PC-3 (cell line): ENCODE measurements around the gene SEC14L6.

Experiments
- EZH2 ChIP-seq: fragments of 300-600 bp; sonication (generic); IDR thresholded peaks from one replicate; pipeline ENCODE4 v1.6.1; 2017; ENCODE audit warnings: antibody characterized with exemption, mild to moderate bottlenecking, low read length; ENCODE audit not compliant: unreplicated experiment
- EZH2phosphoT487 ChIP-seq: fragments of 300-600 bp; sonication (generic); IDR thresholded peaks from 2 replicates; pipeline ENCODE4 v1.6.1; 2018; ENCODE audit warnings: mild to moderate bottlenecking, antibody characterized with exemption, low read length, borderline replicate concordance
- TF ChIP-seq, protein P1 (sequence below): fragments of 300-600 bp; sonication (generic); conservative IDR thresholded peaks from 2 replicates; pipeline ENCODE4 v1.5.1; 2017; ENCODE audit warnings: antibody characterized with exemption, low read depth, mild to moderate bottlenecking, low read length

DNA sequence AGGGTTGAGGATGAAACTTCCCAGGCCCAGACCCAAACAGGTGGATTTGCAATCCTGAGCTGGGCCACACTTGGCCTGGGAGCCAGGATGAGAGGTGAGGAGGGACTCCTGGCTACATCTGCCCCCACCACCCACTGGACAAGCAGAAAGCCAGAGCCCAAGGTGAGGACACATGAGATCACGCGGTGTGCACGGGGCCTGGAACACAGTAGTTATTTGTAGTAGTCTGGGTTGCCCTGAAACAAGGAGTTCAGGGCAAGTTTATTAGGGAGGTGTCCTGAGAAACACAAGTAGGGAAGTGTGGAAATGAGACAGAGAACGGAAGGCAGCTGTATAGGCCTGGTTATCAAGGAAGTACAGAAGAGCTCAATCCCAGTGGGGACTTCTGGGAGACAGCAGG, 647 bp upstream of the SEC14L6 start:
- TF ChIP-seq, protein P1, sequence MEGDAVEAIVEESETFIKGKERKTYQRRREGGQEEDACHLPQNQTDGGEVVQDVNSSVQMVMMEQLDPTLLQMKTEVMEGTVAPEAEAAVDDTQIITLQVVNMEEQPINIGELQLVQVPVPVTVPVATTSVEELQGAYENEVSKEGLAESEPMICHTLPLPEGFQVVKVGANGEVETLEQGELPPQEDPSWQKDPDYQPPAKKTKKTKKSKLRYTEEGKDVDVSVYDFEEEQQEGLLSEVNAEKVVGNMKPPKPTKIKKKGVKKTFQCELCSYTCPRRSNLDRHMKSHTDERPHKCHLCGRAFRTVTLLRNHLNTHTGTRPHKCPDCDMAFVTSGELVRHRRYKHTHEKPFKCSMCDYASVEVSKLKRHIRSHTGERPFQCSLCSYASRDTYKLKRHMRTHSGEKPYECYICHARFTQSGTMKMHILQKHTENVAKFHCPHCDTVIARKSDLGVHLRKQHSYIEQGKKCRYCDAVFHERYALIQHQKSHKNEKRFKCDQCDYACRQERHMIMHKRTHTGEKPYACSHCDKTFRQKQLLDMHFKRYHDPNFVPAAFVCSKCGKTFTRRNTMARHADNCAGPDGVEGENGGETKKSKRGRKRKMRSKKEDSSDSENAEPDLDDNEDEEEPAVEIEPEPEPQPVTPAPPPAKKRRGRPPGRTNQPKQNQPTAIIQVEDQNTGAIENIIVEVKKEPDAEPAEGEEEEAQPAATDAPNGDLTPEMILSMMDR: no peak
- TF ChIP-seq EZH2 (no peak), EZH2phosphoT487 (no peak)
